IMR-90 (cell line): ENCODE measurements around the gene C19orf85. TPM values are rescaled to one million over a fixed set of nuclear protein-coding genes. Genes with fewer than 3 reads are reported as not detected.

Source experiments
- BHLHE40 ChIP-seq: fragments of 150-350 bp; IDR thresholded peaks from 2 replicates; pipeline ENCODE4 v1.6.1; 2016; ENCODE audit warnings: mild to moderate bottlenecking, low read depth, low read length
- RCOR1 ChIP-seq: IDR thresholded peaks from 2 replicates; pipeline ENCODE4 v1.6.1; 2012; ENCODE audit warnings: mild to moderate bottlenecking, low read length, improper control_type of control experiment; ENCODE audit not compliant: insufficient replicate concordance
- USF2 ChIP-seq: fragments of 150-350 bp; IDR thresholded peaks from 2 replicates; pipeline ENCODE4 v1.6.1; 2017; ENCODE audit warnings: mild to moderate bottlenecking, antibody characterized with exemption, low read length, low read depth
- polyA plus RNA-seq, 3 experiments: library from polyadenylated mRNA; depleted of rRNA; stranded (reverse); fragments of >200 nt; gene quantifications; 2 replicates each; pipeline ENCODE4 v1.2.3, GENCODE V29; 2012; ENCODE audit warnings: low replicate concordance in 1 of 3
- total RNA-seq: library from RNA; depleted of rRNA; stranded (reverse); fragments of >200 nt; gene quantifications from 2 replicates; pipeline ENCODE4 v1.2.3, GENCODE V29; 2012

The C19orf85 gene
- total and polyA plus RNA-seq, 2 of the 4 experiments (the other 2 are of a cell fraction): not detected

GRCh38 chr19:55486043-55486970 is 21.8 kb upstream of the C19orf85 start (continued):
- TF ChIP-seq USF2 (no peak), BHLHE40 (no peak), RCOR1 (no peak)
